Fibroblast of skin of left biceps (primary cell): ENCODE measurements around the gene AGO1.
"Not testable (repeated sequence)": the region's sequence is repeated elsewhere in the genome, so short reads cannot be mapped to it uniquely, and the experiment has no call there.

ENCODE experiments used
- DNase-seq, 2 experiments: peaks; one replicate each; pipeline ENCODE4 v3.0.0-alpha.2; 2013; ENCODE audit warnings: low read depth in 2 of 2

AGO1 gene

DNA sequence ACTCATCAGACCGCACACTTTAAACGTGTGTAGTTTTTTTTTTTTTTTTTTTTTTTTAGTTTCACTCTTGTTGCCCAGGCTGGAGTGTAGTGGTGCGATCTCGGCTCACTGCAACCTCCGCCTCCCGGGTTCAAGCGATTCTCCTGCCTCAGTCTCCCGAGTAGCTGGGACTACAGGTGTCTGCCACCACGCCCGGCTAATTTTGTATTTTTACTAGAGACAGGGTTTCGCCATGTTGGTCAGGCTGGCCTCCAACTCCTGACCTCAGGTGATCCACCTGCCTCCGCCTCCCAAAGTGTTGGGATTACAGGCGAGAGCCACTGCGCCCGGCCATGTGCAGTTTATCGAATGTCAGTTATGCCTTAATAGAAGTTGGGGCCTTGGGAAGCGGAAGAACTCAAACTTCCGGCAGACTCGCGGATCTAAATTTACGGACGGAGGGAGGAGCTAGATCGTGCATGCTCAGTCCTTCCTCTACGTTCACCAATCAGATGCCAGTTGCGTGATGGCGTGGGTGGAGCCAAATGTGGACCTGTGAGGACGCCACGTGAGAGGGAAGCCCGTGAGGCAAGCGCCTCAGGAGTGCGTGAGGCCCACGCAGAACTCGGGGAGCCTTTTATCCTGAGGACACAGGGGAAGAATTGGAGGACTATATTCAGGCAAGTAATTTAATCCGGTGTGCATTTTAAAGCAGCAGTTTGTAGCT, 13.6 kb upstream of the AGO1 start:
- not testable (repeated sequence) for DNase-seq

DNA sequence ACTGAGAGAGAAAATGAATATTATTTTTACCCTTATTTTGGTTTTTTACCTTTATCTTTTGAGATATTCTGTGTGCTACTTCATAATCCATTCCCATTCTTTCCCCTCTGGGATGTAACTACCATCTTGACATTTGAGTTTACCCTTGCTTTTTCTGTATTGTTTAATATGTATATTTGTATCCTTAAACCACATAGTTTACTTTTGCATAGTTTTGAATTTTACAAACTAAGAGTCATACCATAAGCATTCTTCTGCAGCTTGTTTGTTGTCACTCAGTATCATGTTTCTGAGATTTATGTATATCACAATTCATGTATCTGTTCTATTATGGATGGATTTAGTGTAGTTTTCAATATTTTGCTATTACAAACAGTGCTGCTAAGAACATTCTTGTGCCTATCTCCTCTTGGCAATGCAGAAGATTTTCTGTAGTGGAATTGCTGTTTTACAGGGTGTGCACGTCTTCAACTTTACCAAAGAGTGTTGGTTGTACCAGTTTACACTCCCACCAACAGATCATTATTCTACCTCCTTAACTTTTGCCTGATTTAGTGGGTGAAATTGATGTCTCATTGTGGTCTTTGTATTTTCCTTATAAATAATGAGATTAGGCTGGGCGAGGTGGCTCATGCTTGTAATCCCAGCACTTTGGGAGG, 12.2 kb upstream of the AGO1 start:
- no peak for DNase-seq

DNA sequence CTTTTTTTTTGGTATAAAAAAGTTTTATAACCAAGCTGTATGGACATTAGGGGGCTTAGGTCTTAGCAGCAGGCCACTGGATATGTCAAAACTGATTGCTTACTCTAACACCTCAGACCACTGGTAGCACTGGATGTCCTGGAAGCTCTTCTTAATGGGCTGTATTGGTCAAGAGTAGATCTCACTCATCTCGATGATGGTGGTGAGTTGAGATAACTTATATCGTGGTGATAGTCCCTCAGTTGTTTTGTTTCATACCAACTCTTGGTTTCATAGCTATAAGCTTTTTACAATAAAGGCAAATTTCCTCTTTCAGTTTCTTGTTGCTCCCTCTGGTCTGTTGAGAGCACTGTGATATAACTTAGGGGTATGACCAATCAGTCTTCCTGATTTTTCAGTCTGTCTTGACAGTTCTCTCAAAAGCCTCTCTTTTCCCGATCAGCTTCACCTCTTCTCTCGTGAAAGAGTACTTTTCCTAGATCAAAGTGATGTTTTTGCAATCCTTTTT, 9.7 kb upstream of the AGO1 start:
- DNase-seq: no peak

DNA sequence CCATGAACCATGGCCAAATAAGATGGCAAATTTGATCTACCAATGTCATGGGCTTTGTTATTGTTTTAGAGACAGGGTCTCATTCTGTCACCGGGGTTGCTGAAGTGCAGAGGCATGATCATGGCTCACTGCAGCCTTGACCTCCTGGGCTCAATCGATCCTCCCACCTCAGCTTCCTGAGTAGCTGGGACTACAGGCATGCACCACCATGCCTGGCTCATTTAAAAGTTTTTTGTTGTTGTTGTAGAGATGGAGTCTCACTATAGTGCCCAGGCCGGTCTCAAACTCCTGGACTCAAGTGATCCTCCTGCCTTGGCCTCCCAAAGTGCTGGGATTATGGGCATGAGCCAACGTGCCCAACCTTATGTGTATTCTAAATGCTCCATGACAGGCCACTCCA, 8.9 kb upstream of the AGO1 start:
- DNase-seq: not testable (repeated sequence)

DNA sequence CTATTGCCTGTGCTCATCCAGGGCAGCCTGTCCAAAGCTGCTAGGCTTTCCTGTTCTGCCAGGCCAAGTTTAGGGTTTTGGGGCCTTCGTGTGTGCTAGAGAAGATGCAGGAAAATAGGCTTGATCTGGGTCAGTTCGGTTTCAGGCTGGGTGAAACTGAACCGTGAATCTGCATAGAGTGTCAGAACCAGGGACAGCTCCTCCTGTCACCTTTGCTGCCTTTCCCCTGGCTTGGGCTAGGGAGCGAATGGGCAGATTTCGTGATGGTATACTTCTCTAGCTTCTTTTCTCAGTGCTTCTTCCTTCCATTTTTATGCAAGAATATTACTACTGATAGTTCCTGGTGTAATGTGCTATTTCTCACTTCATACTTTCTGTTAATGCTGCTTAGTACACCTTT, 6.0 kb upstream of the AGO1 start:
- no peak for DNase-seq

DNA sequence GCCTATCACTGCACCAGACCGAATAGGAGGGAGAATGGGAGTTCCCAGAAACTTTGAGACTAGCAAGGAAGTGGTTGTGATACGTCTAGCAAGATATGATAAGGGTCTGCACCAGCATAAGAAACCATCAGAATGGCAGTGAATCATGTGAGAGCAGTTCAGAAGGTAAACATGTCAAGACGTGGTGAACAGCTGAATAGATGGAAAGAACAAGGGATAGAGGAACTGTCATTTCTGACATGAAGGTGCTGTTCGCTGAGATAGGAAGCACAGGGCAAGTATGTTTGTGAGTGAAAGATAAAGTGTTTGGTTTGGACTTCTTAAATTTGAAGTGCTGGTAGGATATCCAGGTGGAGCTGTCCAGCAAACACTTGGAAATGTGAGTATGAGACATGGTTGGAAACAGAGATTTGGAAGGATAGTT, 1.1 kb upstream of the AGO1 start:
- DNase-seq: no peak

DNA sequence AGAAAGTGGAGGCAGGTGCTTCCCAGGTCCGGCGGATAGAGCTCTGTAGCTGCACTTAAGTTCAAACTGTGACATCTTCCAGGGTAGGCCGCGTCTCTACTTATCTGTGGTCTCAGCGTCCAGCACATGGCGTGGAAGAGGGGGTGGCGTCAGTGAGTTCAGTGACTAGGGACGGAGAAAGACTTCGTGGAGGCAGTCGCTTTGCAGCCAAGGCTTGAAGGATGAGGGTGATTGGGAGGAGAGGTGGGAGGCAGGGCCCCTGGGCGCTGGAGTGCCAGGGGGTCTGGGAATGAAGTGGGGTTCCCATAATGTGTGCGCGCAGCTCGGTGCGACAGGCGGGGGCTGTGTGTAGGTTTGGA, 444 bp upstream of the AGO1 start:
- DNase-seq: no peak

DNA sequence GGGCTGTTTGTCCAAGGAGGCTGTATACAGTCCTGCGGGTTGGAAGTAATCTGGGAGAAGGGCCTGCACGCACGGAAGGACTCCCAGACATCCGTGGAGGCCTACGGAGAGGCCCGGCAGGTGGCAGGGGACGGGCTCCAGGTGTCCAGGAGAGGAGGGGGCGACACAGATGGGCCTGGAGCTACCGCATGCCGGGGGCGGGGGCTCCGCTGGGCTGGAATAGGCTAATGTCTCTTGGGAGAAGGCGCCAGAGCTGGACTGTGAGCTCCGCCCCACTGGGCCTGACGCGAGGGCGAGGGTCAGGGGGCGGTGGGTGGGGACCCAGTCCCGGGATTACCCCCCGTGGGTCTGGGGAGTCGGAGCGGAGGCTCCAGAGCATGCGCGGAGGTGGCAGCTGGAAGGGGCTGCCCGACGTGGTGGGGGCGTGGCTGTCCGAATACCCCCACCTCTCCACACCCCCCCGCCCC, 659 bp downstream of the AGO1 start:
- DNase-seq: no peak

DNA sequence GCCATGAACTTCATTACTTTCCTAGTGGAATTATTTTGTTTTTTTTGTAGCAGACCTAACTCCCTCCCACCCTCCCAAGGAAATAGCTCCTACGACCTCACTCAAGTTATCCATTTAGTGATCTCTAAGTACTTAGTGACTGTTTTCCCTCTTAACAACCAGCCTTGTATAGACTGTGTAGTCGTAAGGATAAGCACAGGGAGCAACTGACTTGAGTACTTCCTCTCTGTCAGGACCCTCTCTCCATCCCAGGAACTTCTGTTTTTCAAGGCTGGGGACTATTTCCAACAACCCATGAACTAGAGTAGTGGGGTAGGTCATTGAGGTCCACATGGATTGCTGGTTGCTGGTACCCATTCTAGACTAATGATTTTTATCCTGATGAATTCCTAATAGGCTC, 1.9 kb downstream of the AGO1 start:
- DNase-seq: no peak

DNA sequence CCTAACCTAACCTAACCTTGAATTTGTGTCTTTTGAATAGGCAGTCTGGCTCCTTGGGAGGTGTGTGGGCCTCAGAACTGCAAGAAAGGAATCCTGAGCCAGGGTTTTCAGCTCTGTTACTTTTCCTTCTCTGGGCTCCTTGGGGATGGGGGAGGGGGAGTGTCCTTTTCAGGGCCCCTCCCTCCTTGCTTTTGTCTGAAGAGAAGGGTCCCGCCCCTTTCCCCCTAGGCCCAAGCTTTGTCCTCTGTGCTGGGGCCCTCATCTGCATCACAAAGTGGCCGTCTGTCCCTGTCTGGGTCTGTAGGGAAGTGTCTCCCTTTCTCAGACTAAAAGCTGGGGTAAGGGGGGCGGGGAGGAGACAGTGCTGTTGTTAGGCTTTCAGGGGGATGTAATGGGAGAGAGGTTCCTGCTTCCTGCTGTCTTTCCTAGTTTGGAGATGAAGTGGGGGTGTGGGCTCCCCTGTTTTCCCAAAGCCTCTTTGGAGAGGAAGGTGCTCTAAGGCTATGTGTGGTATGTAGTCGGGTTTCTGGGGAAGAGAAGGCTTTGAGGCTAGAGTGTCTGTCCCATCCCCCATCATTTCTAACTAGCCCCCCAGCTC, 3.1 kb downstream of the AGO1 start:
- DNase-seq: no peak

DNA sequence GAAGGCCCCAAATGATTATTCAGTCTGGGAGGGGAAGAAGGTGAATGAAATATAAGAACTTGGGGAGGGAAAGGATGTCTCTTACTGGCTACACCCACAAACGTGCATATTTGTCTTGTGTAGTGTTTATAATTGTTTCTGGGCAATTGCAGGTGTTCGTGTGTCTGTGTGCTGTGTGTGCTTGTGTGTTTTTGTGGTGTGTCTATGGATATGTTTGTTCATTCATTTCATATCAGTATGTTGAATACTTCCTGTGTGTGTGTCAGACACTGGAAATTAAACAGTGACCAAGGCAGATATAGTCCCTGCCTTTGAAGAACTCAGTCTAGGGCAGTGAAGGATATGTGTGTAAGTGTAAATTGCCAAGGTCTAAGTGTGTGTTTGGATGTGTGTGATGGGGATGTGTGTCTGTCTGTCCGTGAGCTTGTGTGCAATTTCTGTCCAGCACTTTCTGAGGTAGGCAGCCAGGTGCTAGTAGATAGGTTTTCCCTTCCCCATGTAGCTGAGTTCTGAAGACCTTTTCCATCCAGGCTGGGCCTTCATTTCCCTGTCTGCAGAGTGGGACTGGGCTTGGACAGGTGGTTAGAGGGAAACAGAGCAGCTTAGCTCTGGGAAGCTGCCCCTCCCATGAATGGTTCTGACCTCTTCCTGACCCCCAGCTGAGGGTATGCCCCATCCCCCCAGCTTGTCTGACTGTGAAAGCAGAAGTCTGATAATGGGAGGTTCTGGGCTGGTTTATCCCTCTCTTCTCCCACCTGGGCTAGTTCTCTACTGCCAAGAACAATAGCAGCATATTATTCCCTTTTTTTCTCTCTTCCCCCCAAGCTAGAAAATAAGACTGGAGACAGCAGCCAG, 3.8 kb downstream of the AGO1 start:
- DNase-seq: no peak

DNA sequence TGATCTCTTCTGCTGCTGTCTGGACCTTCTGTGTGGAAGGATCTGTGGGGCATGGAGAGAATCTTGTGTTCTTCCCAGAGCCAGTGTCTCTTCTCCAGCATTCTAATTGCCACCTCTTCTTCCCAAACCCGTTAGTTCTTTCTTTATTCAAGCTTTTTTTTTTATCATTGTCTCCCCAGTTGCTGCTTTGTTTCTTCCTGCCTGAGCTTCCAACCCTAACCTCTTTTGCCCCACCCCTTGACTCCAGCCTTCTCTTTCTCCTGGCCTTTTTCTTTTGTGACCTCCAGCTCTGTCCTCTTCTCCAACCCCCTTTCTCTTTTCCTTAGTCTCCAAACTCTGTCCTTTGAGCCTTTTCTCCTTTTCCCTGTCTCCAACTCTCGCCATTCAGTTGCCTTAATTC, 4.5 kb downstream of the AGO1 start:
- no peak for DNase-seq

DNA sequence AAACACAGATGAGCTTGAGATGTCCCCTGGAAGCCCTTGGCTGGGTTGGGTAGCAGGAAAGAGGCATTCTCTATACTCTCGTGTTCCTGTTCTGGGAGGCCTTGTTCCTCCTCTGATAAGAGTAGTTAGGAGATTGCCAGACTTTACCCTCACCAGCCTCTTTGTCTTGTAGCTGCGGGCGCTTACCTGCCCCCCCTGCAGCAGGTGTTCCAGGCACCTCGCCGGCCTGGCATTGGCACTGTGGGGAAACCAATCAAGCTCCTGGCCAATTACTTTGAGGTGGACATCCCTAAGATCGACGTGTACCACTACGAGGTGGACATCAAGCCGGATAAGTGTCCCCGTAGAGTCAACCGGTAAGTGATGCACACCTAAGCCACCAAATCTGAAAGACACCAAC, 5.2 kb downstream of the AGO1 start:
- no peak for DNase-seq

DNA sequence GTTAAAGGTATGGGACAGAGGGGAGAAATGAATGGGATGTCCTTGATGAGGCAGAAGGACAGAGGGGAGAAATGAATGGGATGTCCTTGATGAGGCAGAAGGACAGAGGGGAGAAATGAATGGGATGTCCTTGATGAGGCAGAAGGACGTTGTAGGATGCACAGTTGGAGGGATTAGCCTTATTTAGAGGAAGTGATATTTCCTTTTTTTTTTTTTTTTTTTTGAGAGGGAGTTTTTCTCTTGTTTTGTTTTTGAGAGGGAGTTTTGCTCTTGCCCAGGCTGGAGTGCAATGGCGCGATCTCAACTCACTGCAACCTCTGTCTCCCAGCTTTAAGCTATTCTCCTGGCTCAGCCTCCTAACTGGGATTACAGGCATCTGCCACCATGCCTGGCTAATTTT, 6.0 kb downstream of the AGO1 start:
- not testable (repeated sequence) for DNase-seq

DNA sequence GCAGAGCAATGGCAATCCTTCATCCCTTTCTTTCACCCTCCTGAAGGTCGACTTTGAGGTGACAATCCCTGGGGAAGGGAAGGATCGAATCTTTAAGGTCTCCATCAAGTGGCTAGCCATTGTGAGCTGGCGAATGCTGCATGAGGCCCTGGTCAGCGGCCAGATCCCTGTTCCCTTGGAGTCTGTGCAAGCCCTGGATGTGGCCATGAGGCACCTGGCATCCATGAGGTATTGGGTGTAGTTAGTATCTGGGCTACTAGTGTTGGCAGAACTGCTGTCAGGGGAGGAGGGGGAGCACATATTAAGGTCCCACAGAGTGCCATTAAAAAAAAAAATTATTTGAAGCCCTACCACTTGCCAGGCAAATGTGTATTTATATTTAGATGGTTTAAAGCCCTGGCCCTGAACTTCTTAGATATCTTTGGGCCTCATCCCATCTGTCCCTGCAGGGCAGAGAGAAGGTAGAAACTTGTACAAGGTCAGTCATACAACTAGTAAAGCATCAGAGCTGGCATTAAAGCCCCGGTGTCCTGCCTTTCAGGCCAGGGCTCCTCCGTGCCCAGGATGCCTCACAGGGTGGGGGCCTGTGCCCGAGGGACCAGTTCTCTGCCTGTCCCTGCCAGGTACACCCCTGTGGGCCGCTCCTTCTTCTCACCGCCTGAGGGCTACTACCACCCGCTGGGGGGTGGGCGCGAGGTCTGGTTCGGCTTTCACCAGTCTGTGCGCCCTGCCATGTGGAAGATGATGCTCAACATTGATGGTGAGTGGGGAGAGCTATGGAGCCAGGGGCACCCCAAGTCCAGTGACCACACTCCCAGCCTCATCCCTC, 10.3 kb downstream of the AGO1 start:
- no peak for DNase-seq

DNA sequence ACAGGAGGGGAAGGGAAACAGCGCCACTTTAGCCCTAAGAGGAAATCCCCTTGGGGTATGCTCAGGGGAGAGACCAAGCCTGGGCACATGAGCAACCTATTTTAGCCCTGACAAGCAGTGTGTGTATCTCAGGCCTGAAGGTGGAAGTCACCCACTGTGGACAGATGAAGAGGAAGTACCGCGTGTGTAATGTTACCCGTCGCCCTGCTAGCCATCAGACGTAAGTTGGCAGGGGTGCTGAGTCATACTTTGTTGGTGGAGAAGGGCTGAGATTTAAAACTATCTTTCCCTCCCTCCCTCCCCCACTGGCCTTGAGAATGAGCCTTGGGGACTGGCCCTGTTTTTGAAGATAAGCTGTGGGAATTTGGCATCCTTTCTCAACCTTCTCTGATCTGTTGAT, 11.2 kb downstream of the AGO1 start:
- DNase-seq: no peak

DNA sequence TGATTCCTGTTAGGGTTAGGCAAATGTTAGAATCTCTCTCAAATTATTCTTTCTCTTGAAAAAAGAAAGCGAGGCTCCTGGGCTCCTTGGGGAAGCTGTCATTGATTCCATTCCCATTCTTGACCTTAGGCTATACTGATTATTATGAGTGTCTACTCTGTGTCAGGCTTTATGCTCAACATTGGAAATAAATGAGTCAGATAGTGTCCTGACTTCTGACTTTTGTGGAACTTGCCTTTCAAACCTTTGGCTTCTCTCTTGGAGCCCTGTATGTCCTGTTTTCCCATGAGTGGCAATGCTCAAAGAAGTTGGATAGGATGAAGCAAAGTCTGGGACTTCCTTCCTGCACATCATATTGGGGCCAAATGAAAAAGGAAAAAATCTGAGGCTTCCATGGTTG, 11.6 kb downstream of the AGO1 start:
- no peak for DNase-seq

DNA sequence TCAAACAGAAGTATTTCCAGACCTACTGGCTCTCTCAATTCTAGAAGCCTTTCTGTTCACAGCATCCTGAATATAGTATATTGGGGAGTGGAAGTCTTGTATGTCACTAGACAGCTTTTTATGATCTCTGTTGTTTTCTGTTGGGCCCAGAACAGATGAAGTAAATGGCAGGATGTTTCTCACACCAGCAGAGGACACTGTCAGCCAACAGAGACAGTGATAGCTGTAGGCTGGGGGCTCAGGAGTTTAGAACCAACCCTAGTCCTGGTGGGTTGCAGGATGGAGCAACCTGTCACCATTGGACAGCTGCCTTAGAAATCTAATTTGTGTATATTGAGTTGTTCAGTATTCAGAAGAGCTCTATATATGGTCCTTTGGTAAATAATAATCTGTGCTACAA, 16.9 kb downstream of the AGO1 start:
- no peak for DNase-seq

DNA sequence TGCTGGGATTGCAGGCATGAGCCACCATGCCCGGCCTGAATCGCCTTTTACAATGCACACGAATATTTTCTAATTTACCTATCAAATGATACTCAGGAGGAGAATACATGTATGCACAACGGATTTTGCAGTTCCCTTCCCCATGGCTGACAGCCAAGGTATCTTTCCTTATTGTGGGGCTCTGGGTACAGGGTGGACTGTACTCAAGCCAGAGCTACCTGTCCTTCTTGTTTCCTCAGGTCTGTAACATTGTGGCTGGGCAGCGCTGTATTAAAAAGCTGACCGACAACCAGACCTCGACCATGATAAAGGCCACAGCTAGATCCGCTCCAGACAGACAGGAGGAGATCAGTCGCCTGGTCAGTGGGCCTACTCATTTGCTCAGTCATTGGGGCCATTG, 18.2 kb downstream of the AGO1 start:
- DNase-seq: no peak

DNA sequence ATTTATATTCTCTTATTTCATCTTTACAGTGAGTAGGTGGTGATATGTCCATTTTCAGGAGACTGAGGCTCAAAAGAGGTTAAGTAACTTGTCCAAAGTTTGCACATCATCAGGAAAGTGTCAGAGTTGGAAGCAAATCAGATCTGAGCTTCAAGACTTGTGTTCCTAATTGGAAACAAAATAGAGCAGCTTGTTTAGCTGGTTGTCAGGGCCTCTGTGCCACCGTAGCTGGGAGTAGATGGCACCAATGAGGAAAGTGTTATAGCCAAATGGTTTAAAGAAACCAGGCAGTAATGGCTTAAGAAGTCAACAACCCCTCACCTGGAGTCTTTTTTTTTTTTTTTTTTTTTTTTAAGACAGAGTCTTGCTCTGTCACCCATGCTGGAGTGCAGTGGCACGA, 19.7 kb downstream of the AGO1 start:
- DNase-seq: no peak

DNA sequence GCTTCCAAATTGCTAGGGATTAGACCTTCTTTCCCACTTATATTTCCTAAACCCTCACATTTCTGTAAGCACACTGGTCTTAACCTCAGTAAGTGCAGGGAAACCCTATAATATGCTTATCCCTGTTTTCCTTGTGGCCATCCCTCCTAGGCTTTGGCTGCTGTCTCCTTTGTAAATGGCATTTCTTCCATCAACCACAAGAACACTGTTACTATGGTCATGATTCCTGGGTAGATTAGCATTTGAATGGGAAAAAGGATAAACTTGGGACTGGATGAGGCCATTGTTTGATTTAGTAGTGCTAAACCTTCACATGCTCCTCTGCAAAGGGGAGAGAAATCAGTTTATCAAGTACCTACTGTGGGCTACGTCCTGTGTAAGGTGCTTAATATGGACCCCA, 31.7 kb downstream of the AGO1 start:
- no peak for DNase-seq
